ENCODE measurements around the gene SLC8A3. TPM values are rescaled to one million over a fixed set of nuclear protein-coding genes. Genes with fewer than 3 reads are reported as not detected.

SLC8A3 gene
- total RNA-seq, 1 donor from 2014 or later: not detected

- Mint-ChIP-seq H3K27me3 (ENCODE audit: unreplicated experiment) (no peaks in the 10 kb centered on the region), H3K9me3 (ENCODE audit: unreplicated experiment) (no peaks in the 10 kb centered on the region), H3K27ac (ENCODE audit: unreplicated experiment) (no peak overlapping the region), H3K36me3 (ENCODE audit: unreplicated experiment) (no peaks in the 10 kb centered on the region), H3K4me3 (ENCODE audit: unreplicated experiment) (no peak overlapping the region), H3K4me1 (ENCODE audit: unreplicated experiment) (no peaks in the 10 kb centered on the region)
- TF ChIP-seq CTCF (IDR thresholded peaks at IDR 0.05): no peak
- DNase-seq (ENCODE audit: extremely low spot score, unreplicated experiment): no peak
Measured at GRCh38 chr14:70052990-70053389, 135.8 kb downstream of the SLC8A3 start.

GRCh38 chr14:70050136-70050535 is 138.6 kb downstream of the SLC8A3 start:
- Mint-ChIP-seq H3K9me3 (ENCODE audit: unreplicated experiment) (no peaks in the 10 kb centered on the region), H3K4me3 (ENCODE audit: unreplicated experiment) (no peak overlapping the region), H3K27ac (ENCODE audit: unreplicated experiment) (no peak overlapping the region), H3K36me3 (ENCODE audit: unreplicated experiment) (no peaks in the 10 kb centered on the region), H3K4me1 (ENCODE audit: unreplicated experiment) (no peaks in the 10 kb centered on the region), H3K27me3 (ENCODE audit: unreplicated experiment) (peaks cover 3% of the 10 kb centered on the region)
- no peak for TF ChIP-seq CTCF (IDR thresholded peaks at IDR 0.05)
- DNase-seq (ENCODE audit: extremely low spot score, unreplicated experiment): no peak

- Mint-ChIP-seq H3K27me3 (ENCODE audit: unreplicated experiment) (peaks cover 3% of the 10 kb centered on the region), H3K9me3 (ENCODE audit: unreplicated experiment) (no peaks in the 10 kb centered on the region), H3K27ac (ENCODE audit: unreplicated experiment) (no peak overlapping the region), H3K36me3 (ENCODE audit: unreplicated experiment) (no peaks in the 10 kb centered on the region), H3K4me3 (ENCODE audit: unreplicated experiment) (no peak overlapping the region), H3K4me1 (ENCODE audit: unreplicated experiment) (no peaks in the 10 kb centered on the region)
- no peak for TF ChIP-seq CTCF (IDR thresholded peaks at IDR 0.05)
- no peak for DNase-seq (ENCODE audit: extremely low spot score, unreplicated experiment)
Measured at GRCh38 chr14:70049605-70050004, 139.1 kb downstream of the SLC8A3 start.

- Mint-ChIP-seq H3K27me3 (ENCODE audit: unreplicated experiment) (peaks cover 6% of the 10 kb centered on the region), H3K4me3 (ENCODE audit: unreplicated experiment) (no peak overlapping the region), H3K4me1 (ENCODE audit: unreplicated experiment) (no peaks in the 10 kb centered on the region), H3K27ac (ENCODE audit: unreplicated experiment) (no peak overlapping the region), H3K36me3 (ENCODE audit: unreplicated experiment) (no peaks in the 10 kb centered on the region), H3K9me3 (ENCODE audit: unreplicated experiment) (no peaks in the 10 kb centered on the region)
- TF ChIP-seq CTCF (IDR thresholded peaks at IDR 0.05): no peak
- no peak for DNase-seq (ENCODE audit: extremely low spot score, unreplicated experiment)
Measured at GRCh38 chr14:70048313-70048654, 140.5 kb downstream of the SLC8A3 start.

- no peak for DNase-seq (ENCODE audit: extremely low spot score, unreplicated experiment)
- Mint-ChIP-seq H3K27me3 (ENCODE audit: unreplicated experiment) (peaks cover 6% of the 10 kb centered on the region), H3K4me3 (ENCODE audit: unreplicated experiment) (no peak overlapping the region), H3K9me3 (ENCODE audit: unreplicated experiment) (no peaks in the 10 kb centered on the region), H3K4me1 (ENCODE audit: unreplicated experiment) (no peaks in the 10 kb centered on the region), H3K27ac (ENCODE audit: unreplicated experiment) (no peak overlapping the region), H3K36me3 (ENCODE audit: unreplicated experiment) (no peaks in the 10 kb centered on the region)
- TF ChIP-seq CTCF (IDR thresholded peaks at IDR 0.05): no peak
Measured at GRCh38 chr14:70047598-70048312, 141.0 kb downstream of the SLC8A3 start.
